GM23338 (cell line): ENCODE data around the gene PDE10A.

Experiments used
- CTCF ChIP-seq, 2 experiments: fragments of 200-600 bp in 1 of 2; sonication (generic) in 1 of 2; conservative IDR thresholded peaks; 2 replicates each; pipeline versions ENCODE4 v1.5.1 to v1.6.1; 2016 to 2017; ENCODE audit warnings: antibody characterized with exemption in 2 of 2, low read depth in 2 of 2, mild to moderate bottlenecking in 2 of 2, moderate library complexity in 1 of 2
- EZH2 ChIP-seq: fragments of 200-600 bp; sonication (generic); IDR thresholded peaks from one replicate; pipeline ENCODE4 v1.8.0; 2017; ENCODE audit warnings: antibody characterized with exemption, mild to moderate bottlenecking, low read depth; ENCODE audit not compliant: unreplicated experiment
- JUNB ChIP-seq: IDR thresholded peaks from one replicate; pipeline ENCODE4 v1.6.1; 2016; ENCODE audit warnings: antibody characterized with exemption; ENCODE audit not compliant: unreplicated experiment
- POLR2AphosphoS5 ChIP-seq: IDR thresholded peaks from 2 replicates; pipeline ENCODE4 v1.6.1; 2016; ENCODE audit warnings: antibody characterized with exemption, low read depth
- REST ChIP-seq: IDR thresholded peaks from one replicate; pipeline ENCODE4 v1.6.1; 2018; ENCODE audit warnings: antibody characterized with exemption; ENCODE audit not compliant: unreplicated experiment

- TF ChIP-seq CTCF (conservative IDR thresholded peaks at IDR 0.05; ENCODE audit: low read depth in 2 of 2) (no peak), JUNB (no peak), EZH2 (no peak), POLR2AphosphoS5 (no peak), REST (no peak)
These were observed 34.1 kb downstream of the PDE10A start for GRCh38 chr6:165628955-165629354.
